GM13976 (cell line): ENCODE measurements around the gene NSUN6.
A peak's percentile ranks its signal among the peaks of the same experiment; 100 is the strongest.

ENCODE experiments used
- DNase-seq: peaks from one replicate; pipeline ENCODE4 v3.0.0; 2012; ENCODE audit warnings: low spot score
- in situ Hi-C: fragments of 300-500 bp; cut with MboI; formaldehyde crosslinking; loops from one replicate; pipeline ENCODE4 v1.12.0; 2022; ENCODE audit warnings: low sequenced_read_pairs, mixed read lengths, inconsistent platforms; ENCODE audit not compliant: unreplicated experiment
- TF ChIP-seq, protein P1 (sequence below): IDR thresholded peaks from 2 replicates; pipeline ENCODE4 v1.5.1; 2012; ENCODE audit warnings: borderline replicate concordance, mild to moderate bottlenecking; ENCODE audit not compliant: insufficient read depth; ENCODE audit errors: extremely low read depth, missing control alignments, control extremely low read depth

The NSUN6 gene

DNA sequence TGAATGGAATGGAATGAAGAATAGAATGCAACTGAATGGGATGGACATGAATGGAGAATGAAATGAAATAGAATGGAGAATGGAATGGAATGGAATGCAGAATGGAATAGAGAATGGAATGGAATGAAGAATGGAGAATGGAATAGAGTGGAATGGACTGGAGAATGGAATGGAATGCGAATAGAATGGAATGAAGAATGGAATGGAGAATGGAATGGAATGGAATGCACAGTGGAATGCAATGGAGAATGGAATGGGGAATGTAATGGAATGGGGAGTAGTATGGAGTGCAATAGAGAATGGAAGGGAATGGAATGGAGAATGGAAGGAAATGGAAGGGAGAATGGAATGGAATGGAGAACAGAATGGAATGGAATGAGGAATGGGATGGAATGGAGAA lies 93.4 kb downstream of the NSUN6 start:
- TF ChIP-seq, protein P1, sequence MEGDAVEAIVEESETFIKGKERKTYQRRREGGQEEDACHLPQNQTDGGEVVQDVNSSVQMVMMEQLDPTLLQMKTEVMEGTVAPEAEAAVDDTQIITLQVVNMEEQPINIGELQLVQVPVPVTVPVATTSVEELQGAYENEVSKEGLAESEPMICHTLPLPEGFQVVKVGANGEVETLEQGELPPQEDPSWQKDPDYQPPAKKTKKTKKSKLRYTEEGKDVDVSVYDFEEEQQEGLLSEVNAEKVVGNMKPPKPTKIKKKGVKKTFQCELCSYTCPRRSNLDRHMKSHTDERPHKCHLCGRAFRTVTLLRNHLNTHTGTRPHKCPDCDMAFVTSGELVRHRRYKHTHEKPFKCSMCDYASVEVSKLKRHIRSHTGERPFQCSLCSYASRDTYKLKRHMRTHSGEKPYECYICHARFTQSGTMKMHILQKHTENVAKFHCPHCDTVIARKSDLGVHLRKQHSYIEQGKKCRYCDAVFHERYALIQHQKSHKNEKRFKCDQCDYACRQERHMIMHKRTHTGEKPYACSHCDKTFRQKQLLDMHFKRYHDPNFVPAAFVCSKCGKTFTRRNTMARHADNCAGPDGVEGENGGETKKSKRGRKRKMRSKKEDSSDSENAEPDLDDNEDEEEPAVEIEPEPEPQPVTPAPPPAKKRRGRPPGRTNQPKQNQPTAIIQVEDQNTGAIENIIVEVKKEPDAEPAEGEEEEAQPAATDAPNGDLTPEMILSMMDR: no peak
- no peak for DNase-seq
- in situ Hi-C loops: no loop called here

DNA sequence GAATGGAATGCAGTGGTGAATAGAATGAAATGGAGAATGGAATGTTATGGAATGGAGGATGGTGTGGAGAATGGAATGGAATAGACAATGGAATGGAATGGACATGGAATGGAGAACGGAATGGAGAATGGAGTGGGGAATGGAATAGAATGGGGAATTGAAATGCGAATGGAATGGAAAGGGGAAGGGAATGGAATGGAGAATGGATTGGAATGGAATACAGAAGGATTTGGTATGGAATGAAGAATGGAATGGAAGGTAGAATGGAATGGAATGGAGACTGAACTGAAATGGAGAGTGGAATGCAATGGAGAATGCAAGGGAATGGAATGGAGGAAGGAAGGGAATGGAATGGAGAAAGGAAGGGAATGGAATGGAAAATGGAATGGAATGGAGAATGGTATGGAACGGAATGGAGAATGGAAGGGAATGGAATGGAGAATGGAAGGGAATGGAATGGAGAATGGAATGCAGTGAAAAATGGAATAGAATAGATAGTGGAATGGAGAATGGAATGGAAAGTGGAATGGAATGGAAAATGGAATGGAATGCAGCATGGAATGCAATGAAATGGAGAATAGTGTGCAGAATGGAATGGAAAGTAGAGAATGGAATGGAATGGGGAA lies 94.8 kb downstream of the NSUN6 start:
- DNase-seq: no peak
- TF ChIP-seq, protein P1: no peak
- in situ Hi-C loops: no loop called here

DNA sequence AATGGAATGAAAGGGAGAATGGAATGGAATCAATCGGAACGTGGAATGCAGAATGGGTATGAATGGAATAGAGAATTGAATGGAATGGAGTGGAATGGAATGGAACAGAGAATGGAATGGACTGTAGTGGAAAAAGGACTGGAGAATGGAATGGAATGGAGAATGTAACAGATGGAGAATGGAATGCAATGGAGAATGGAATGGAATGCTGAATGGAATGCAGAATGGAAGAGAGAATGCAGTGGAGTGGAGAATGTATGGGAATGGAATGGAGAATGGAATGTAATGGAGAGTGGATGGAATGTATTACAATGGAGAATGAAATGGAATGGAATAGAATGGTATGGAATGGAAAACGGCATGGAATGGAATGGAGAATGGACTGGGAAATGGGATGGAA lies 96.9 kb downstream of the NSUN6 start:
- no peak for DNase-seq

DNA sequence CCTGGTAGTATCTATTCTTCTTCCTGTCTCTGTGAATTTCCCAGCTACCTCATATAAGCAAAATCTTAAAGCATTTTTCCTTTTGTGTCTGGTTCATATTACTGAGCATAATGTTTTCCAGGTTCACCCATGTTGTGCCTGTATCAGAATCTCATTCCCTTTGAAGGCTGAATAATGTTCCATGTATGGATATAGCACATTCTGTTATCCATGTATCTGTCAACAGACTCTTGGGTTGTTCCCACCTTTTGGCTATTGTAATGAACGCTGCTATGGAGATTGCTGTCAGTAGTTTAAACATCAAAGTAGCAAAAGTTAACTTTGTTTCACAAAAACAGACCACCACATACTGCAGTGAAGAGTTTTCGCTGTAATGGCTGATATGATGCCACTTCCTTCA lies 99.9 kb downstream of the NSUN6 start:
- no peak for DNase-seq
- in situ Hi-C loops: no loop called here
- TF ChIP-seq, protein P1: no peak

More for the DNA sequence above, 96.9 kb downstream of the NSUN6 start:
- in situ Hi-C loops: no loop called here
- TF ChIP-seq, protein P1: no peak

DNA sequence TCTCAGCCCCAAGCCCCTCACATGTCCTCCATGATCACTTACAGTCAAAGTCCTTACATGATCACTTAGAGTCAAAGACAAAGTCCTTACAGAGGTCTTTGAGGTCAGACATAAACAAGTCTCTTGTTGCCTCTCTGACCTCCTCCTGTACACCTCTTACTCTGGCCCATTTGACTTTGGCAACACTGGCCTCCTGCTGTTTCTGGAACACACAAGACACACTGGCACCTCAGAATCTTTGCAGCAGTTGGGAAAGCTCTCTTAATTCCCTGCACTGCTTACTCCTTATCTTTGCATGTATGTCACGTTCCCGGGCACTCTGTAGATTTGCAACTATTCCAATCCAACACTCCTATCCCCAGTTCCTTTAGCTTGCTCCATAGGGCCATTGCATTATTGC lies 102.3 kb downstream of the NSUN6 start:
- TF ChIP-seq, protein P1: no peak
- DNase-seq: no peak
- in situ Hi-C loops: no loop called here

DNA sequence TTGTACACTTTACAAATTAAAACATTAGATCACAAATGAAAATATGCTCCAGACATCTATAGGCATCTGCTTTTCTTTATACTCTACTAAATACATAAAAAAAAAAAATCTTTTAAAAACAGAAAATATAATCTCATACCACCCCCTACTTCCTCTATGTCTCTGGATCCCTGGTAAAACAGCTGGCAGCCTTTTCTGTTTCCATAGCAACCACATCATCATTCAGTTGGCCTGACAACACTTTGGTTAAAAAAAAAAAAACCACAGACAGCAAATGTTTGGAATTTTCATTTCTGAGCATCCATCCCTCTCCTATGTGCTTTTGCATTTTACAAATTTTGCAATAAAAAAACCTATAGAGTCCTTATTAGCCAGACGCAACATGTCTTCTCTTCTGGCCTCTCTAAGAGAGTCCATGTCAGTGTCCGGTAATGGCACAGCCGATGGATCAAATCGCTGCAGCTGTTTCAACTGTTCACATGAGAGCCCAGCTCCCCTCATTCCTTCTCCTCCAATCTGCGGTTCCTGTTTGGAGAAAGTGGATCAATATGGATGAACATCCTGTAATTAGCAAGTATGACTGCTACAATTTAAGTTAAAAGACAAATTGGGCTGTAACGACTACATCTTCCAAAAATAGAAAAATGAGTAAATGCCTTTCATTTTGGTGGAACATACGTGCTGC lies 105.6 kb downstream of the NSUN6 start:
- peak; percentile 0 for DNase-seq
- in situ Hi-C loops: no loop called here
- TF ChIP-seq, protein P1: no peak
